Esophagus muscularis mucosa (tissue), 4 donors: ENCODE data around the gene PRKN.

Source experiments
- EP300 ChIP-seq: sonication (generic); formaldehyde crosslinking; IDR thresholded peaks from one replicate; pipeline ENCODE4 v1.6.1; 2017; ENCODE audit warnings: antibody characterized with exemption
- POLR2AphosphoS5 ChIP-seq, 2 donors: sonication (generic); formaldehyde crosslinking; IDR thresholded peaks; one replicate each; pipeline ENCODE4 v1.6.1; 2017; ENCODE audit warnings: antibody characterized with exemption in 2 of 2
- TF ChIP-seq, protein P1 (sequence below), 3 experiments: fragments of 200-600 bp in 2 of 3; fragments of 450-650 bp in 1 of 3; sonication (generic) in 2 of 3; IDR thresholded peaks; one replicate each; pipeline ENCODE4 v1.5.1; 2017 to 2019; ENCODE audit warnings: antibody characterized with exemption in 3 of 3, mild to moderate bottlenecking in 2 of 3, moderate library complexity in 1 of 3

DNA sequence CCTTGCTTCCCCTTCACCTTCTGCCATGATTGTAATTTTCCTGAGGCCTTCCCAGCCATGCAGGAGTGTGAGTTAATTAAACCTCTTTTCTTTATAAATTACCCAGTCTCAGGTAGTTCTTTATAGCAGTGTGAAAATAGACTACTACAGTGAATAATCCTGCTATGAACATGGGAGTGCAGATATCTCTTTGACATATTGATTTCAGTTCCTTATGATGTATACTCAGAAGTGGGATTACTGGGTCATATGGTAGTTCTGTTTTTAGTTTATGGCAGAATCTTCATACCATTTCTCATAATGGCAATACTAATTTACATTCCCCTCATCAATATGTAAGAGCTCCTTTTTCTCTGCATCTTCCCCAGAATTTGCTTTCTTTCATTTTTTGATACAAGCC is 26.2 kb upstream of the PRKN start:
- TF ChIP-seq, protein P1, sequence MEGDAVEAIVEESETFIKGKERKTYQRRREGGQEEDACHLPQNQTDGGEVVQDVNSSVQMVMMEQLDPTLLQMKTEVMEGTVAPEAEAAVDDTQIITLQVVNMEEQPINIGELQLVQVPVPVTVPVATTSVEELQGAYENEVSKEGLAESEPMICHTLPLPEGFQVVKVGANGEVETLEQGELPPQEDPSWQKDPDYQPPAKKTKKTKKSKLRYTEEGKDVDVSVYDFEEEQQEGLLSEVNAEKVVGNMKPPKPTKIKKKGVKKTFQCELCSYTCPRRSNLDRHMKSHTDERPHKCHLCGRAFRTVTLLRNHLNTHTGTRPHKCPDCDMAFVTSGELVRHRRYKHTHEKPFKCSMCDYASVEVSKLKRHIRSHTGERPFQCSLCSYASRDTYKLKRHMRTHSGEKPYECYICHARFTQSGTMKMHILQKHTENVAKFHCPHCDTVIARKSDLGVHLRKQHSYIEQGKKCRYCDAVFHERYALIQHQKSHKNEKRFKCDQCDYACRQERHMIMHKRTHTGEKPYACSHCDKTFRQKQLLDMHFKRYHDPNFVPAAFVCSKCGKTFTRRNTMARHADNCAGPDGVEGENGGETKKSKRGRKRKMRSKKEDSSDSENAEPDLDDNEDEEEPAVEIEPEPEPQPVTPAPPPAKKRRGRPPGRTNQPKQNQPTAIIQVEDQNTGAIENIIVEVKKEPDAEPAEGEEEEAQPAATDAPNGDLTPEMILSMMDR (IDR thresholded peaks at IDR 0.05): no peak
- TF ChIP-seq POLR2AphosphoS5 (IDR thresholded peaks at IDR 0.05) (no peak), EP300 (no peak)
